AG09319 (cell line): Measurements from ENCODE around the gene ASPHD1.

Source experiments
- DNase-seq: peaks from one replicate; pipeline ENCODE4 v3.0.0-alpha.2; 2010; ENCODE audit warnings: low read depth; ENCODE audit errors: extremely low read depth
- TF ChIP-seq, protein P1 (sequence below): IDR thresholded peaks from 2 replicates; pipeline ENCODE4 v1.5.1; 2011; ENCODE audit warnings: low read depth, mild to moderate bottlenecking, inconsistent platforms, low read length, moderate library complexity

The ASPHD1 gene

DNA sequence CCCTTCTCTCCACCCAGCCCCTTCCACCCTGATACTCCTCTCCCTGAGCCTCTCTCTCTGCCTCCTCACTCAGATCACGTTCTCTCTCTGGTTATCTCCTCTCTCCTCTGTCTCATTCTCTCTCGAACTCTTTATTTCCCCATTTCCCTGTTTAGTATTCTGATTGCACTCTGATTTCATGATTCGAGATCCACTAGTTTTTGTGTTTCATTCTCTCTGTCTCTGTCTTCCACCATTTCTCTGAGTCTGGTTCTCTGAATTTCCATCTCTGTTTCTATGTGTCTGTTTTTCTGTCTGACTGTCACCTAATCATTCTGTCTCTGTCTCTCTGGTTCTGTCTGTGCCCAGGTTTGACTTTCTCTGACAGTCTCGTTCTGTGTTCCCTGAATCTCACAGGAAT is 3.0 kb upstream of the ASPHD1 start:
- TF ChIP-seq, protein P1, sequence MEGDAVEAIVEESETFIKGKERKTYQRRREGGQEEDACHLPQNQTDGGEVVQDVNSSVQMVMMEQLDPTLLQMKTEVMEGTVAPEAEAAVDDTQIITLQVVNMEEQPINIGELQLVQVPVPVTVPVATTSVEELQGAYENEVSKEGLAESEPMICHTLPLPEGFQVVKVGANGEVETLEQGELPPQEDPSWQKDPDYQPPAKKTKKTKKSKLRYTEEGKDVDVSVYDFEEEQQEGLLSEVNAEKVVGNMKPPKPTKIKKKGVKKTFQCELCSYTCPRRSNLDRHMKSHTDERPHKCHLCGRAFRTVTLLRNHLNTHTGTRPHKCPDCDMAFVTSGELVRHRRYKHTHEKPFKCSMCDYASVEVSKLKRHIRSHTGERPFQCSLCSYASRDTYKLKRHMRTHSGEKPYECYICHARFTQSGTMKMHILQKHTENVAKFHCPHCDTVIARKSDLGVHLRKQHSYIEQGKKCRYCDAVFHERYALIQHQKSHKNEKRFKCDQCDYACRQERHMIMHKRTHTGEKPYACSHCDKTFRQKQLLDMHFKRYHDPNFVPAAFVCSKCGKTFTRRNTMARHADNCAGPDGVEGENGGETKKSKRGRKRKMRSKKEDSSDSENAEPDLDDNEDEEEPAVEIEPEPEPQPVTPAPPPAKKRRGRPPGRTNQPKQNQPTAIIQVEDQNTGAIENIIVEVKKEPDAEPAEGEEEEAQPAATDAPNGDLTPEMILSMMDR = no peak
- no peak for DNase-seq

- TF ChIP-seq, protein P1 = no peak
- DNase-seq = no peak
Measured at GRCh38 chr16:29898135-29898803, 2.0 kb upstream of the ASPHD1 start.

DNA sequence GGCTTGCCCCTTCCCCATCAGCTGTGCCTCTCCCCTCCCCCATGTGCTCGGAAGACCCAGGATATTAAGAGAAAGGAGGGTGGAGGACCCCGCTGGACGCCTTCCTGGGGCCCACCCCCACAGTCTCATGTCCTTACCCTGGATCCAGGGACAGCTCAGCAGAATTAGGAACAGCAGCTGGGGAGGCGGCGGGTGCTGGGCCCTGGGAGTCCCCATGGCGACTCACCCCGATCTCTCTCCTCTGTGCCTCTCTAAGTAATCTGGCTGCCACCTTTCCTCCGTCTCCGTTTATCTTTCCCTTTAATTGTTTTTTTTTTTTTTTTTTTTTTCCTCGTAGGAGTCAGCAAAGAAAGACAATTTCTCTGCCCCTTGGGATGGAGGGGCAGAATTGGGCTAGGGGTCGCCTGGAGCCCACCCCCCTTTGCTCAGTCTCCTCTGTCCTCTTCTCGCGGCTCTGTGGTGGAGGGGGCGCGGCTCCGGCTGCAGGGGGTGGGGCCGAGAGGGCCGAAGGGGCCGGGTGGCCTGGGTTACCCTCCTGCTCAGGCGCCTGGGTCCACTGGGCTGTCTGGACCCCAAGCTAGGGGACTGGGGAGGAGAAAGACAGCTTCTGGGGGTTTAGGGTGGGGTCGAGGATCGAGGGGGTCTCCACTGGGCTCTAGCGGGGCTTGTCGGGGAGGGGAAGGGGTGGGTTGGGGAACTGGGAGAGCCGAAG is 1.3 kb upstream of the ASPHD1 start:
- DNase-seq = no peak
- TF ChIP-seq, protein P1 = no peak

DNA sequence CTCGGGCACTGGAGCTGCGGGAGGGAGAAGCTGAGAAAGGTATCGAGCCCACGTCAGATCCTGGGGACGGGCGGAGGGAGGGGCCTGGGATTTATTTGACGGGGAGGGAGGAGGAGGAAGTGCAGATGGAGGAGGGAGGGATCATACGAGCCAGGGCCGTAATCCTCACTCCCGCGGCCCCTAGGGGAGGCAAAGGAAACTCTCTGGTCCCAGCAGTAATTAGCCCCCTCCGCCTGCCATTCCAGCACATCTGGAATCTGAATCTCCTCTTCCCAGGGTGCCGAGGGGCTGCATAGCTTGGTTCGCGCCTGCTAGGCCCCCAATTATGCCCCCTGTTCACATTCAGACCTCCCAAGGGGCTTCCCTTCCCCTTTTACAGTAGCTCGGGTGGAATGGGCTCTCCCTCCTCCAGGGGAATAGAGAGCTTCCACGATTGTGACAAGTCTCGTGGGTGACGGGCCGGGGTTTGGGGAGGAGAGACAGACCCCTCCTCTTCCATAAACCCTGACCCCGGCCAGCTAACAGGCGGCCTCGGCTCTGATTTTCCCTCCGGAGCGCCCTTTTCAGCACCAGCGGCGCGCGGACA is 679 bp upstream of the ASPHD1 start, which contains the start of gene SEZ6L2:
TSS of gene SEZ6L2 (minus strand) at position 35 of the 586 bp plus-strand sequence. CDS start 531 bp downstream, outside the sequence.
- TF ChIP-seq, protein P1 = peak; percentile 26
- DNase-seq = peak; percentile 77

- DNase-seq = no peak
- TF ChIP-seq, protein P1 = no peak
Measured at GRCh38 chr16:29900888-29901606, 759 bp downstream of the ASPHD1 start.

GRCh38 chr16:29901607-29901945 is 1.3 kb downstream of the ASPHD1 start:
- TF ChIP-seq, protein P1 = no peak
- DNase-seq = no peak
